ENCODE measurements around the gene CAND2.

The CAND2 gene

DNA sequence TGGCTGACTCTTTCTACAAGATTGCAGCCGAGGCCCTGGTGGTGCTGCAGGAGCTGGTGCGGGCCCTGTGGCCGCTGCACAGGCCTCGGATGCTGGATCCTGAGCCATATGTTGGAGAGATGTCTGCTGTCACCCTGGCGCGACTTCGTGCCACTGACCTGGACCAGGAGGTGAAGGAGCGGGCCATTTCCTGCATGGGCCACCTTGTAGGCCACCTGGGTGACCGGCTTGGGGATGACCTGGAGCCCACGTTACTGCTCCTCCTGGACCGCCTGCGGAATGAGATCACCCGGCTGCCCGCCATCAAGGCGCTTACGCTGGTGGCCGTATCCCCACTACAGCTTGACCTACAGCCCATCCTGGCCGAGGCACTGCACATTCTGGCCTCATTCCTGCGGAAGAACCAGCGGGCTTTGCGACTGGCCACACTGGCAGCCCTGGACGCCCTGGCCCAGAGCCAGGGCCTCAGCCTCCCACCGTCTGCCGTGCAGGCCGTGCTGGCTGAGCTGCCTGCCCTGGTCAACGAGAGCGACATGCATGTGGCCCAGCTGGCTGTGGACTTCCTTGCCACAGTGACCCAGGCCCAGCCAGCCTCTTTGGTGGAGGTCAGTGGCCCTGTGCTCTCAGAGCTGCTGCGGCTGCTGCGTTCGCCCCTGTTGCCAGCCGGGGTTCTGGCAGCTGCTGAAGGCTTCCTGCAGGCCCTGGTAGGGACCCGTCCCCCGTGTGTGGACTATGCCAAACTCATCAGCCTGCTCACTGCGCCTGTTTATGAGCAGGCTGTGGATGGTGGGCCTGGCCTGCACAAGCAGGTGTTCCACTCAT lies 20.3 kb downstream of the CAND2 start:
- no peaks in the 10 kb centered on the region for H3K4me1 ChIP-seq (ENCODE audit: control insufficient read depth, insufficient read depth, low read length)
- no peaks in the 10 kb centered on the region for H3K9me3 ChIP-seq (ENCODE audit: control insufficient read depth in 2 of 2, low read length in 2 of 2)
- H3K27ac ChIP-seq (ENCODE audit: low read length): no peak overlapping the region
- H3K27me3 ChIP-seq (ENCODE audit: control insufficient read depth in 1 of 2, insufficient read depth in 2 of 2, low read length in 2 of 2): no peaks in the 10 kb centered on the region
- peaks cover 31 to 70% of the 10 kb centered on the region in 2 donors for H3K36me3 ChIP-seq (ENCODE audit: control insufficient read depth in 2 of 2, insufficient read depth in 2 of 2, low read length in 2 of 2)
- no peak overlapping the region for H3K9ac ChIP-seq (ENCODE audit: low read length in 2 of 2)
- H3K4me3 ChIP-seq (ENCODE audit: low read length in 2 of 2): no peak overlapping the region

DNA sequence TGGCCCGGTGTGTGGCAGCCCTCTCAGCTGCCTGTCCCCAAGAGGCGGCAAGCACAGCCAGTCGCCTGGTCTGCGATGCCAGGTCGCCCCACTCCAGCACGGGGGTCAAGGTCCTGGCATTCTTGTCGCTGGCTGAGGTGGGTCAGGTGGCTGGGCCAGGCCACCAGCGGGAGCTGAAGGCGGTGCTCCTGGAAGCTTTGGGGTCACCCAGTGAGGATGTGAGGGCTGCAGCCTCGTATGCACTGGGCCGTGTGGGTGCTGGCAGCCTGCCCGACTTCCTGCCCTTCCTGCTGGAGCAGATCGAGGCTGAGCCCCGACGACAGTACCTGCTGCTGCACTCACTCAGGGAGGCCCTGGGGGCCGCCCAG lies 20.8 kb downstream of the CAND2 start:
- Histone ChIP-seq H3K9me3 (ENCODE audit: control insufficient read depth in 2 of 2, low read length in 2 of 2) (no peaks in the 10 kb centered on the region), H3K4me3 (ENCODE audit: low read length in 2 of 2) (no peak overlapping the region), H3K27me3 (ENCODE audit: control insufficient read depth in 1 of 2, insufficient read depth in 2 of 2, low read length in 2 of 2) (no peaks in the 10 kb centered on the region), H3K27ac (ENCODE audit: low read length) (no peak overlapping the region), H3K36me3 (ENCODE audit: control insufficient read depth in 2 of 2, insufficient read depth in 2 of 2, low read length in 2 of 2) (peaks cover 31 to 70% of the 10 kb centered on the region in 2 donors), H3K4me1 (ENCODE audit: control insufficient read depth, insufficient read depth, low read length) (no peaks in the 10 kb centered on the region), H3K9ac (ENCODE audit: low read length in 2 of 2) (no peak overlapping the region)

DNA sequence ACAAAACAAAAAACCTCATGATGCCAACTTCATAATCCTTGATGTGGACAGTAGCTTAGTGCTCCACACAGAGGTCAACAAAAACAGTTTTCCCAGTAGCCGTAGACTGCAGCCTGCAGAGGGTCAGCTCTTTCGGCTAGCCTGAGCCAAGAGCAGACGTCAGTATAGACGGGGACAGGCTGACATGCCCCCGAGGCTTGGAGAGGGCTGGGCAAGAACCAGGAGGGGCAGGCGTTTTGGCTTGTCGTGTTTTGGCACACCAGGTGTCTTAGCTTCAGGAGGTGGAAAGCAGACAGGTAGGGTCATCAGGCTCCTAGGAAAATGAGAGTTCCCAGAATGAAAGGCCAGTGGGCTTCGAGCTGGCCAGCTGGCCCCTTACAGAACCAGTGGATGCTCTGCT lies 21.8 kb downstream of the CAND2 start:
- Histone ChIP-seq H3K27ac (ENCODE audit: low read length) (no peak overlapping the region), H3K4me1 (ENCODE audit: control insufficient read depth, insufficient read depth, low read length) (no peaks in the 10 kb centered on the region), H3K9ac (ENCODE audit: low read length in 2 of 2) (no peak overlapping the region), H3K36me3 (ENCODE audit: control insufficient read depth in 2 of 2, insufficient read depth in 2 of 2, low read length in 2 of 2) (peaks cover 36 to 70% of the 10 kb centered on the region in 2 donors), H3K27me3 (ENCODE audit: control insufficient read depth in 1 of 2, insufficient read depth in 2 of 2, low read length in 2 of 2) (no peaks in the 10 kb centered on the region), H3K4me3 (ENCODE audit: low read length in 2 of 2) (no peak overlapping the region), H3K9me3 (ENCODE audit: control insufficient read depth in 2 of 2, low read length in 2 of 2) (no peaks in the 10 kb centered on the region)

DNA sequence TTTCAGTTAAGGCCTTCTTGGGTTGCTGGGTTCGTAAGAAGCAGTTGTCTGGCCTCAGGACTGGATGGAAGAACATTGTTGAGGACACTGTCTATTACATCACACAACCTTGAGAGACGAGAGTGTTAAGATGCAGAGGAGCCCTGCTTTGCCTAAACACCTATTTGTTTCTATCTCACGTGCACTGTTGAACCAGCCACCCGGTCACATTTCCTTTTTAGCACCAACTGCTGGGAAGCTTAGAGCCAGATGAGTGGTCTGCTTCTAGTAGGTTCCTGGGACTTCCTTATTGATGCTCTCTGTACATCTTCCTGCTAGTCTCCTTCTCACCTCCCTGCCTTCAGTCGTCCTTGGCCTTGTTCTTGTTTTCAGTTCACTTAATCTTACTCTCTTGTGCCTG lies 22.3 kb downstream of the CAND2 start:
- Histone ChIP-seq H3K4me3 (ENCODE audit: low read length in 2 of 2) (no peak overlapping the region), H3K27me3 (ENCODE audit: control insufficient read depth in 1 of 2, insufficient read depth in 2 of 2, low read length in 2 of 2) (no peaks in the 10 kb centered on the region), H3K9ac (ENCODE audit: low read length in 2 of 2) (no peak overlapping the region), H3K9me3 (ENCODE audit: control insufficient read depth in 2 of 2, low read length in 2 of 2) (no peaks in the 10 kb centered on the region), H3K36me3 (ENCODE audit: control insufficient read depth in 2 of 2, insufficient read depth in 2 of 2, low read length in 2 of 2) (peaks cover 32 to 65% of the 10 kb centered on the region in 2 donors), H3K27ac (ENCODE audit: low read length) (no peak overlapping the region), H3K4me1 (ENCODE audit: control insufficient read depth, insufficient read depth, low read length) (no peaks in the 10 kb centered on the region)

DNA sequence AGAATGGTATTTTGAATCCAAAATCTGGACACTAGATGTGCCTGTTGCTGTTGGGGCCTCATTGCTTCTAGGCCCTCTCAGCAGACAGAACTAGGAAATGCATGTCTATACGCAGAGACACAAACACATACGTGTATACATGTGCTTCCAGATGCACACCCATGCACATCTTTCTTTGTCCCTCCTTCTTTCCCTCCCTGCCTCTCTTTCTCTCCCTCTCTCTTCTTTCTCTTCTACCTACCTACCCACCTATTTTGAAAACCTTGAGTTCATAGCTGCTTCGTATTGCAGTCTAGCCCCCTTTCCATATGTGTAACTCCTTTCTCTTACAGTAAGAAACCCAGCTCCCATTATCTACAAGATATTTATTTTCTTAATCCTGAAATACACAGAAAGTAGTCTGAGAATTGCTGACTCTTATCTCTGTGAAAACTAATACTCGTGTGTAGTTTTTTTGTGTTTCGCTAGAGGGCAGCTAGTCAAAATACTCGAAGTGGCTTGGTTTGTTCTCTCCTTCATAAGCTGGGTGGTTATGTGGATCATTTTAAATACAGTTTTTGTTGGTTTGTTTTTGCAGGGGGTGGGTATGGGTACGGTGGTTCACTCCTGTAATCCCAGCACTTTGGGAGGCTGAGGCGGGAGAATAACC lies 26.4 kb downstream of the CAND2 start:
- Histone ChIP-seq H3K4me1 (ENCODE audit: control insufficient read depth, insufficient read depth, low read length) (no peaks in the 10 kb centered on the region), H3K27me3 (ENCODE audit: control insufficient read depth in 1 of 2, insufficient read depth in 2 of 2, low read length in 2 of 2) (no peaks in the 10 kb centered on the region), H3K36me3 (ENCODE audit: control insufficient read depth in 2 of 2, insufficient read depth in 2 of 2, low read length in 2 of 2) (peaks cover 26 to 48% of the 10 kb centered on the region in 2 donors), H3K27ac (ENCODE audit: low read length) (no peak overlapping the region), H3K9ac (ENCODE audit: low read length in 2 of 2) (no peak overlapping the region), H3K4me3 (ENCODE audit: low read length in 2 of 2) (no peak overlapping the region), H3K9me3 (ENCODE audit: control insufficient read depth in 2 of 2, low read length in 2 of 2) (no peaks in the 10 kb centered on the region)

DNA sequence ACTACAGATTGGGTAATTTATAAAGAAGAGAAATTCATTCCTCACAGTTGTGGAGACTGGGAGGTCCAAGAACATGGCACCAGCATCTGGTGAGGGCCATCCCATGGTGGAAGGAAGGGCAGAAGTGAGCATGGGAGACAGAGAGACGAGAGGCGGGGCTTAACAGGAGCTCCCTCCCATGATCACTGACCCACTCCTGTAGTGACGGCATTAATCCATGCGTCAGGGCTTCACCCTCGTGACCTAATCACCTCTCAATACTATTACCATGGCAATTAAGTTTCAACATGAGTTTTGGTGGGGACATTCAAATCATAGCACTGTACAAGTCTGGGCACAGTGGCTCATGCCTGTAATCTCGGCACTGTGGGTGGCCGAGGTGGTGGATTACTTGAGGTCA lies 27.8 kb downstream of the CAND2 start:
- Histone ChIP-seq H3K36me3 (ENCODE audit: control insufficient read depth in 2 of 2, insufficient read depth in 2 of 2, low read length in 2 of 2) (peaks cover 25 to 44% of the 10 kb centered on the region in 2 donors), H3K4me3 (ENCODE audit: low read length in 2 of 2) (no peak overlapping the region)

DNA sequence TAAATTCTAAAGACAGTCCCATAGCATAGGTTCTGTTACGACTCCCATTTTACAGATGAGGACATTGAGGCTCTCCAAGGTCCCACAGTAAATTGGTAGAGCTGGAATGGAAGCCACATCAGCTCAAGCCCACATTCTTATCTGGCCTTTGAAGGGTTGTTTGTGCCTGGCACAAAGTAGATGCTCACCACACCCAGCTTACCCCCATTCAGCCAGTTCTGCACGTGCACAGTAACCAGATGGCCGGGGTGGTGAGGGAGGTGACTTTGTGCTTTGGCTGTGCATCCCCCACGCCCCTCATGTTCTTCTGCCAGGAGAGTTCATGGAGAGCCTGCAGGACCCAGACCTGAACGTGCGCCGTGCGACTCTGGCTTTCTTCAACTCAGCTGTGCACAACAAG lies 28.7 kb downstream of the CAND2 start:
- Histone ChIP-seq H3K9me3 (ENCODE audit: control insufficient read depth in 2 of 2, low read length in 2 of 2) (no peaks in the 10 kb centered on the region), H3K36me3 (ENCODE audit: control insufficient read depth in 2 of 2, insufficient read depth in 2 of 2, low read length in 2 of 2) (peaks cover 24 to 46% of the 10 kb centered on the region in 2 donors), H3K9ac (ENCODE audit: low read length in 2 of 2) (no peak overlapping the region), H3K27me3 (ENCODE audit: control insufficient read depth in 1 of 2, insufficient read depth in 2 of 2, low read length in 2 of 2) (no peaks in the 10 kb centered on the region), H3K4me1 (ENCODE audit: control insufficient read depth, insufficient read depth, low read length) (no peaks in the 10 kb centered on the region), H3K4me3 (ENCODE audit: low read length in 2 of 2) (no peak overlapping the region), H3K27ac (ENCODE audit: low read length) (no peak overlapping the region)

More for the DNA sequence above, 27.8 kb downstream of the CAND2 start:
- H3K9ac ChIP-seq (ENCODE audit: low read length in 2 of 2): no peak overlapping the region
- no peak overlapping the region for H3K27ac ChIP-seq (ENCODE audit: low read length)
- H3K9me3 ChIP-seq (ENCODE audit: control insufficient read depth in 2 of 2, low read length in 2 of 2): no peaks in the 10 kb centered on the region
- no peaks in the 10 kb centered on the region for H3K27me3 ChIP-seq (ENCODE audit: control insufficient read depth in 1 of 2, insufficient read depth in 2 of 2, low read length in 2 of 2)
- no peaks in the 10 kb centered on the region for H3K4me1 ChIP-seq (ENCODE audit: control insufficient read depth, insufficient read depth, low read length)

DNA sequence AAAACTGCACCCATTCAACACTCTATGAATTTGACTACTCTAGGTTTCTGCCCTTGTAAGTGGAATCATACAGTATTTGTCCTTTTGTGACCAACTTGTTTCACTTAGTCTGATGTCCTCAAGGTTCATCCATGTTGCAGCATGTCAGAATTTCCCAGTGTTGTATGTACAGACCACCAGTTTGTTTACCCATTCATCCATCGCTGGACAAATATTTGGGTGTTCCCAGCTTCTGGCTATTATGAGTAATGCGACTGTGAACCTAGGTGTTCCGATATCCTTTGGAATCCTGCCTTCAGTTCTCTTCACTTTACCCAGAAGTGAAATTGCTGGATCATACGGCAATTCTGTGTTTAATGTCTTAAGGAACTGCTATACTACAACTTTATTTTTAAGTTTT lies 32.3 kb downstream of the CAND2 start:
- H3K27ac ChIP-seq (ENCODE audit: low read length): no peak overlapping the region
- no peak overlapping the region for H3K9ac ChIP-seq (ENCODE audit: low read length in 2 of 2)
- peaks cover 40 to 67% of the 10 kb centered on the region in 2 donors for H3K36me3 ChIP-seq (ENCODE audit: control insufficient read depth in 2 of 2, insufficient read depth in 2 of 2, low read length in 2 of 2)
- no peaks in the 10 kb centered on the region for H3K9me3 ChIP-seq (ENCODE audit: control insufficient read depth in 2 of 2, low read length in 2 of 2)
- H3K4me3 ChIP-seq (ENCODE audit: low read length in 2 of 2): no peak overlapping the region
- H3K27me3 ChIP-seq (ENCODE audit: control insufficient read depth in 1 of 2, insufficient read depth in 2 of 2, low read length in 2 of 2): no peaks in the 10 kb centered on the region
- peaks cover 2% of the 10 kb centered on the region for H3K4me1 ChIP-seq (ENCODE audit: control insufficient read depth, insufficient read depth, low read length)

DNA sequence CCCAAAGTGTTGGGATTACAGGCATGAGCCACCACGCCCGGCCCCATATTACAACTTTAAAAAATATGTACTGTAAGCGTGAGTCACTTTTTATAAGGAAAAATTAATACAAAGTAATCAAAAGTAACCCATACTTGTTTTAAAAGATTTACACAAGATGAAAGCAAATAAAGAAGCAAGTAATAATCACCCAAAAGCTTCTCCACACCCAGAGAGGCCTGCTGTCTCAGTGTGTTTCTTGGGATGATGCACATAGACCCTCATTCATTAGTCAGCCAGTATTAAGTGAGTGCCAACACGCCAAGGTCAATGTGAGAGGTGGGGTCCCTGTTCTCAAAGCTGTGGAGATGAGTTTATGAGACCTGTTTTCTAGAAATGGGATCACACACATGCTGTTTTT lies 32.9 kb downstream of the CAND2 start:
- no peak overlapping the region for H3K9ac ChIP-seq (ENCODE audit: low read length in 2 of 2)
- no peak overlapping the region for H3K27ac ChIP-seq (ENCODE audit: low read length)
- H3K36me3 ChIP-seq (ENCODE audit: control insufficient read depth in 2 of 2, insufficient read depth in 2 of 2, low read length in 2 of 2): peaks cover 46 to 70% of the 10 kb centered on the region in 2 donors
- no peak overlapping the region for H3K4me3 ChIP-seq (ENCODE audit: low read length in 2 of 2)
- H3K9me3 ChIP-seq (ENCODE audit: control insufficient read depth in 2 of 2, low read length in 2 of 2): no peaks in the 10 kb centered on the region
- H3K4me1 ChIP-seq (ENCODE audit: control insufficient read depth, insufficient read depth, low read length): peaks cover 2% of the 10 kb centered on the region
- no peaks in the 10 kb centered on the region for H3K27me3 ChIP-seq (ENCODE audit: control insufficient read depth in 1 of 2, insufficient read depth in 2 of 2, low read length in 2 of 2)

DNA sequence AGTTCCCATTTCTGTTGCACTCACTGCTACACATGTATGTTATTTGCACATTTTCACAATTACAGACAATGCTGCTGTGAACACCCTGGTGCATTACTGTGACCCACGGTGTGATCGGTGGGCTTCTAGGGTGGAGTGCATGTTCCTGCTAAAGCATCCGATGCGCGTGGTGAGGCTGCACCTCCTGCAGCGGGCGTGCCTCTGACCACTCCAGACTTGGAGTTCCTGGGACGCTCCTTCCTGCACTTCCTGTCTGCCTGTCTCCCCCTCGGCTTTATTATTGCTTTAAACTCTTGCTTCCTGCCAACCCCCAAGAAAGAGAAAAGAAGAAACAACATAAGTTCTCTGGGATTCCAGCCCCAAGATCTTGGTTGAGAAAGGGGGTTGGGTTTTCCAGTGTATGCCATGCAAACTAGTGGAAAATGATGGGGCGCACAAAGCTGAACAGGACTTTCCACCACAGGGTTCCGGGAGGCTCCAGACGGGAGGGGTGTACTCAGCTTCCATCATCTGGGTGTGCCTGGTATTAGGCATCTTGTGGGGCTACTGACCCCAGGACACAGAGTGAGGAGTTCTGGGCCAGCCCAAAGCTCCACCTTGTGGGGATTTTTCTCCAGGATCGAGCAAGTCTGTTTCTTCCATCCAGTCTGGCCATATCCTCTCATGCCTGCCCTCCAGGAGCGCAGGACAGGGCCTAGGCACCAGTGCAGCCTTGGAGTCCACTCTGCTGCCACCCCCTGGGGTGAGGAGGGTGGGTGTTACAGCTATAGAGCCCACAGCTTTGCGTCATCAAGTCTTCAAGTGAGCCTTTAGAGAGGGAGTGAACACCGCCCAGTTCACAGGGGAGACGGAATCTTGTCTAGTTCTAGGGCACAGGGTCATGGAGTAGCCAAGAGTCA lies 33.7 kb downstream of the CAND2 start:
- Histone ChIP-seq H3K36me3 (ENCODE audit: control insufficient read depth in 2 of 2, insufficient read depth in 2 of 2, low read length in 2 of 2) (peaks cover 53 to 75% of the 10 kb centered on the region in 2 donors), H3K4me1 (ENCODE audit: control insufficient read depth, insufficient read depth, low read length) (peaks cover 2% of the 10 kb centered on the region), H3K9ac (ENCODE audit: low read length in 2 of 2) (no peak overlapping the region), H3K9me3 (ENCODE audit: control insufficient read depth in 2 of 2, low read length in 2 of 2) (no peaks in the 10 kb centered on the region), H3K27me3 (ENCODE audit: control insufficient read depth in 1 of 2, insufficient read depth in 2 of 2, low read length in 2 of 2) (no peaks in the 10 kb centered on the region), H3K27ac (ENCODE audit: low read length) (no peak overlapping the region), H3K4me3 (ENCODE audit: low read length in 2 of 2) (no peak overlapping the region)

All from stomach smooth muscle (tissue), 2 donors.